Measurements from ENCODE around the gene IFNG-AS1.
A peak's percentile ranks its signal among the peaks of the same experiment; 100 is the strongest.

Gene IFNG-AS1

DNA sequence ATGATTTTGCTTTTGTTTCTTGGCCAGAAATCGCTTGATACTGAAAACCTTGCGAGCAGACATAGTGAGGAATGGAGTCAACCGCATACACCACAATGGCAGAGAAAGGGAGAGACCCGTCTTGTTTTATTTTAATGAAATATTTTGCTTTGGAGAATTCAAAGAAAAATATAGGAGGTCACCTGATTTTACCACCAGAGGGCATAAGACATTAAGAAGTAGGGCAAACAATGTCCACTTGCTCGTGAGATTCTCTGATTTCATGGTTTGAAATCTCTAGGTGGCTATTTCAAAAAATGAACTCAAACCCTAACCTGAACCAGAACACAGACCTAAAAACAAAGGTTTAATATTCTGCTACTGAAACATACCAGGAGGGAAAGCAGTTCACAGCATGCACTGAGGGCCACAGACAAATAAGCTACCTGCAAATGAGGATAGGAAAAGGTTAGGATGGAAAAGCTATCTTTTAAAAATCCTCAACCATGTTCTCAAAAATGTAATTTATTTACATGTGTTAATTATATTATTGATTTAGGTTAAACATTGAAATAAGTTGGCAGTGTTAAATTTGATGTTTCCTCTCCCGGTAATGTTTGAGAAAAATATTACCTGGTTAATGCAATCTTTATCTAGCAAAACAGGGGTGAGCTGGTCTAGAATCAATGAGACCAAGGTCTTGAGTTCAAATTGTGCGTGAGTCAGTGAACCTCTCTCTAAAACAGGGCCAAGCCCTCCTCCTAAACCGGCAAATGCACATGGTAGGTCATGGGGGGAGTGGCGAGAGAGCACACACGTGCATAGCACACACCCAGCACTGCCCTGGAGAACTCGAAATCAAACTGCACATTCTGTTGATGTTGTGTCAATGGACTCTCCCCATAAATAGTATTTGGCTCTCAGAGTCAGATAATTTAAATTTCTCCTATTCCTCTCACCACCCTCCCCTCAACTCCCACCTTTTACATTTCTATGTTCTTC lies 12.5 kb downstream of the IFNG-AS1 start:
- no peak for DNase-seq (ENCODE audit: low read depth)
- no peak overlapping the region for H3K4me3 ChIP-seq (ENCODE audit: low read depth, low read length)
- TF ChIP-seq, protein P1, sequence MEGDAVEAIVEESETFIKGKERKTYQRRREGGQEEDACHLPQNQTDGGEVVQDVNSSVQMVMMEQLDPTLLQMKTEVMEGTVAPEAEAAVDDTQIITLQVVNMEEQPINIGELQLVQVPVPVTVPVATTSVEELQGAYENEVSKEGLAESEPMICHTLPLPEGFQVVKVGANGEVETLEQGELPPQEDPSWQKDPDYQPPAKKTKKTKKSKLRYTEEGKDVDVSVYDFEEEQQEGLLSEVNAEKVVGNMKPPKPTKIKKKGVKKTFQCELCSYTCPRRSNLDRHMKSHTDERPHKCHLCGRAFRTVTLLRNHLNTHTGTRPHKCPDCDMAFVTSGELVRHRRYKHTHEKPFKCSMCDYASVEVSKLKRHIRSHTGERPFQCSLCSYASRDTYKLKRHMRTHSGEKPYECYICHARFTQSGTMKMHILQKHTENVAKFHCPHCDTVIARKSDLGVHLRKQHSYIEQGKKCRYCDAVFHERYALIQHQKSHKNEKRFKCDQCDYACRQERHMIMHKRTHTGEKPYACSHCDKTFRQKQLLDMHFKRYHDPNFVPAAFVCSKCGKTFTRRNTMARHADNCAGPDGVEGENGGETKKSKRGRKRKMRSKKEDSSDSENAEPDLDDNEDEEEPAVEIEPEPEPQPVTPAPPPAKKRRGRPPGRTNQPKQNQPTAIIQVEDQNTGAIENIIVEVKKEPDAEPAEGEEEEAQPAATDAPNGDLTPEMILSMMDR (IDR thresholded peaks at IDR 0.05; ENCODE audit: low read depth, low read length, missing control alignments) = peak; percentile 47

DNA sequence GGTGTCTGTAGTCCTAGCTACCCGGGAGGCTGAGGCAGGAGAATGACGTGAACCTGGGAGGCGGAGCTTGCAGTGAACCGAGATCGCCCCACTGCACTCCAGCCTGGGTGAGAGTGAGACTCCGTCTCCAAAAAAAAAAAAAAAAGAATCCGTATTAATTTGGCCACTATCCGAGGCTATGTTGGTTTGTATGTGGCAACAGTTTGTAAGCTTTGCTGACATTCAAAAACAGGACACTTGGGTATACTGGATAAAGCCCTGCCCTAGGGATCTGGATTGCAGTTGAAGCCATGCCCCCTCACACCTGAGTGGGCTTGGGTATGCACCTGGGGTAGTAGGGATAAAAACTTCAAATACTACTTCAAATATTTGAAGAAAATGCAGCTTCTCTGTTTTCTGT lies 14.5 kb downstream of the IFNG-AS1 start:
- TF ChIP-seq, protein P1 (IDR thresholded peaks at IDR 0.05; ENCODE audit: low read depth, low read length, missing control alignments) = no peak
- DNase-seq (ENCODE audit: low read depth) = no peak
- no peak overlapping the region for H3K4me3 ChIP-seq (ENCODE audit: low read depth, low read length)

DNA sequence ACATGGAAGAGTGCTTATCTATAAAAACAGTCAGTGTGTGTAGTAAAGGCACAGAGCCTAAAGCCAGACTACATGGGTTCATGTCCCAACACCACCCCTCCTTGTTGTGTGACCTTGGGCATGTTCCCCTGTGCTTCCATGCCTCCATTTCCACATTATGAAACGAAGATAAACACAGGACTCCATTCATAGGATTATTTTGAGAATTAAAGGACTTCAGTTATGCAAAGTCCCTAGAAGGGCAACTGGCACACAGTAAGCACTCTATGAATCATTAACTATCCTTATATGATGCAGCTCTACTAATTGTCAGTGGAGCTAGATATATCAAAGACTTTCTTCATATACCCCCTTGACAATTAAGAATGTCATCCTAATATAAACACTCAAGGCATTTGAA lies 17.8 kb downstream of the IFNG-AS1 start:
- H3K4me3 ChIP-seq (ENCODE audit: low read depth, low read length) = no peak overlapping the region
- TF ChIP-seq, protein P1 (IDR thresholded peaks at IDR 0.05; ENCODE audit: low read depth, low read length, missing control alignments) = no peak
- DNase-seq (ENCODE audit: low read depth) = no peak

DNA sequence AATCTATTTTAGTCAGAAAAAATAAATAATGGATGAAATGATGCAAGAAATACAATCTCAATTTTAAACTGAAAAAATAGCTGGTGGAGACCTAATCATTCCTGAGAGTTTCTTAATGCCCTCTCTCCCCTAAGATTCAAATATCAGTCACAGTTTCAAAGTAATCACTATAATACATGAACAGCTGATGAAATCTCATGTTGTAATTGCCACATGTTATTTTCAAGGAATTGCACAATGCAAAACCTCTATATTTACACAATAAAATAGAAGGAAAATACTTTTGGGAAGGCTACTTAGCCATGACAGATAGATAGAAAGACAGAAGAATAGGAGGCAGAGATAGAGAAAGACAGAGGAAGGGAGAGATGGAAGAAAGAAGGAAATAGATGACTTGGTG lies 18.2 kb downstream of the IFNG-AS1 start:
- no peak overlapping the region for H3K4me3 ChIP-seq (ENCODE audit: low read depth, low read length)
- no peak for DNase-seq (ENCODE audit: low read depth)
- TF ChIP-seq, protein P1 (IDR thresholded peaks at IDR 0.05; ENCODE audit: low read depth, low read length, missing control alignments) = no peak

DNA sequence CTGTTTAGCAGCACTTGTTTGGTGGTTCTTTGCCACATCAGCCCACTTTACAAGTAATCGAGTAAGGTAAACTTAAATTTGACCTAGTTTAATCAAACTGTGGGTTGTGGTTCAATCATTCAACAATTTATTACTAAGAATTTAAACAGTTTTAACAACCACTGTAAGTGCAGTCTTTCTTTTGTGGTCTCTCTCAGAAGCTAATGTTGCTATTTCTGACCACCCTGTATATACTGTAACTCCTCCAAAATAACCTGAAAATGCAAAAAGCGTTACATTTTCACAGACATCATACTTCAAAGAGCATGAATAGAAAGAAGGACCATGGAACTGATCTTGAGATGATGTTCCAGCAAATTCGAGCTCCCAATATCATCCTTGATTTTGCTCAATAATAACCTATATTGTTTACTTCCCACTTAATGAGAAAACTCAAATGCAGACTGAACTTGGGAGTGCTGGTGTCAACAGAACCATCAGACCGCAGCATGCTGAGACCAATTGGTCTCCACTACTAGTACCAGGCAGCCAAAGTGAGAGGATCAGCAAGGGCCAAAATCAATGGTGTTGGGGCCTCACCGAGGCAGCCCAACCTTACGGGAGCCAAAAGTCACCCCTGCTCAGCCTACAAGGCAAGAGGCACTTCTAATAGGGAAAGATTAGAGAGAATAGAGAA lies 22.1 kb downstream of the IFNG-AS1 start:
- H3K4me3 ChIP-seq (ENCODE audit: low read depth, low read length) = no peak overlapping the region
- no peak for DNase-seq (ENCODE audit: low read depth)
- TF ChIP-seq, protein P1 (IDR thresholded peaks at IDR 0.05; ENCODE audit: low read depth, low read length, missing control alignments) = no peak

DNA sequence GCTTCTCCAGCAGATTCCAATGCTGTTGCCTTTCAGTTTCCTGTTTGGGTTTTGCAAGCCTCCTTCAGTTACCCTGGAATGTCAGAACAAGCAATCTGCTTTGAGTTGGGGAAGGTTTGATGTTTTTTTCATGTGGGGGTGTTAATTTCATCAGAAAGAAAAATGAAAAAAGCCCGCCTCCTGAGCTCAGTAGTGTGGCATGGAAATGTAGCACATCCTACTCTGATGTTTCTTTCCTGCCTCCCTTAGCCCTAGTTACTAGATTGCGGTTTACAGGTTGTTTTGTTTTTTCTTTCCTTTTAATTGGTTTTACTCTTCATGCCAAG lies 22.6 kb downstream of the IFNG-AS1 start:
- TF ChIP-seq, protein P1 (IDR thresholded peaks at IDR 0.05; ENCODE audit: low read depth, low read length, missing control alignments) = no peak

More for the DNA sequence above, 22.6 kb downstream of the IFNG-AS1 start:
- no peak for DNase-seq (ENCODE audit: low read depth)
- no peak overlapping the region for H3K4me3 ChIP-seq (ENCODE audit: low read depth, low read length)

Data from GM12864 (cell line).